Occipital lobe (tissue), 2 donors: ENCODE measurements around the gene MYH9. TPM values are rescaled to one million over a fixed set of nuclear protein-coding genes. Genes with fewer than 3 reads are reported as not detected.

Experiments
- DNase-seq: peaks from one replicate; lab custom pipeline; 2025; lab: John Stamatoyannopoulos, UW
- total RNA-seq: library from RNA; depleted of rRNA; stranded (reverse); fragments of >200 nt; gene quantifications from one replicate; pipeline ENCODE4 v1.2.3, GENCODE V29; 2014

MYH9 gene
- total RNA-seq, 1 donor from 2014 or later = 34.6 TPM

GRCh38 chr22:36332623-36333332 lies 55.0 kb downstream of the MYH9 start:
- DNase-seq = no peak

GRCh38 chr22:36331912-36332622 lies 55.7 kb downstream of the MYH9 start:
- no peak for DNase-seq

DNA sequence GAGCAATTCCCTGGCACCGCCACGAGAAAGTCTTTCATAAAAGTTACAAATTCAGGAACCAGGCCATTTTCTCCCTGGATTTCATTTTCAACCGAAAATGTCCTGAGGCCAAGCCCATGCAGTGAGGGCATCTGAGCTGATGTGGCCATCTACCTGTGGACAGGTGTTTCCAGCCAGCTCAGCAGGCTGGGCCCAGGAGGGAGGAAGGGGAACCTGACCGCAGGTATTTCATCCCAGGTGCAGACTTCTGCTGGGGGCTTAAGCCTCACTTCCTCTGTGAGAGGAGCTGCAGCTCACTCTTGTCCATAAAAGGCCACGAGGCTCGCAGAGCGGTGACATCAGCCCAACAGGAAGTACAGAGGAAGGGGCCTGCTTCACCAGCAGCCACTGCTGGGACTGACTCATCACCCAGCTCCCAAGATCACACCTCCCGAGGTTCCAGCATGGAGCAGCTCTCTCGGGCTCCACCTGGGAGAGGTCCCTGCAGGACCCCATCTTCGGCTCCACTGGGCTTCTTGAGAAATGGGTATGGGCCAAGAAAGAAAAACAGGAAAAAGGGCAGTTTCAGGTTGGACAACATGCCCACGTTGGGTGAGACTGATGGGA lies 56.4 kb downstream of the MYH9 start:
- DNase-seq = peak; percentile 40

- no peak for DNase-seq
Observed at GRCh38 chr22:36330655-36331305, 57.0 kb downstream of the MYH9 start.

GRCh38 chr22:36330127-36330526 lies 57.6 kb downstream of the MYH9 start:
- DNase-seq = no peak

- DNase-seq = peak; percentile 52
Observed at GRCh38 chr22:36329254-36330078, 58.3 kb downstream of the MYH9 start.

- DNase-seq = peak; percentile 38
Observed at GRCh38 chr22:36328635-36329253, 59.0 kb downstream of the MYH9 start.

DNA sequence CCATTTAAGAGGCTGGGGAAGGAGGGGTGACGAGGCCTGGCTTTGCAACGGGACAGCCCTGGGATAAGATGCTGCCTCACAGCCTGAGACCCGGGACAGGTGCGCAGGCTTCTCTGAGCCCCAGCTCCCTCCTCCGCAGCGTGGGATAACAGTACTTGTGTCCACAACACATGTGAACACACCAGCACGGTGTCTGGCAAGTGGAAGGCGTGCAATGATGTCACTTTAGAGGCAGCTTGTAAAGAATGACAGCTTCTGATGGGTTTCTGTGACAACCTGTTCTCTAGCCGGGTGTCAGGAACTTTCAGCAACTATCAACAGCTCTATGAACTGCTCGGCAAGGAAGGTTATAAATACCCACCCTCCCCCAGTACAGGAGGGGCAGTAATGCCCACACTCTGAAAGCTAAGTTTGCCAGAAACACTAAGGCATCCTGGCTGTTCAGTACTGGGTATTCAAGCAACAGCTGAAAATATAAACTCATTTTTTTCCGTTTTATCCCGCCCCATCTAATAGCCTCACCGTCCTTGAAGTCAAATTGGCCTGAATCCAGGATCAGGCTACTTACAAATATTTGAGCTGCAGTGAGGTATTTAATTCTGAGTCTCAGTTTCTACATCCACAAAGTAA lies 59.7 kb downstream of the MYH9 start:
- DNase-seq = peak; percentile 49

- no peak for DNase-seq
Observed at GRCh38 chr22:36326178-36327161, 61.3 kb downstream of the MYH9 start.

- DNase-seq = no peak
Observed at GRCh38 chr22:36325154-36326031, 62.4 kb downstream of the MYH9 start.

GRCh38 chr22:36324414-36324813 lies 63.4 kb downstream of the MYH9 start:
- DNase-seq = no peak

GRCh38 chr22:36323855-36324331 lies 63.9 kb downstream of the MYH9 start:
- DNase-seq = no peak

DNA sequence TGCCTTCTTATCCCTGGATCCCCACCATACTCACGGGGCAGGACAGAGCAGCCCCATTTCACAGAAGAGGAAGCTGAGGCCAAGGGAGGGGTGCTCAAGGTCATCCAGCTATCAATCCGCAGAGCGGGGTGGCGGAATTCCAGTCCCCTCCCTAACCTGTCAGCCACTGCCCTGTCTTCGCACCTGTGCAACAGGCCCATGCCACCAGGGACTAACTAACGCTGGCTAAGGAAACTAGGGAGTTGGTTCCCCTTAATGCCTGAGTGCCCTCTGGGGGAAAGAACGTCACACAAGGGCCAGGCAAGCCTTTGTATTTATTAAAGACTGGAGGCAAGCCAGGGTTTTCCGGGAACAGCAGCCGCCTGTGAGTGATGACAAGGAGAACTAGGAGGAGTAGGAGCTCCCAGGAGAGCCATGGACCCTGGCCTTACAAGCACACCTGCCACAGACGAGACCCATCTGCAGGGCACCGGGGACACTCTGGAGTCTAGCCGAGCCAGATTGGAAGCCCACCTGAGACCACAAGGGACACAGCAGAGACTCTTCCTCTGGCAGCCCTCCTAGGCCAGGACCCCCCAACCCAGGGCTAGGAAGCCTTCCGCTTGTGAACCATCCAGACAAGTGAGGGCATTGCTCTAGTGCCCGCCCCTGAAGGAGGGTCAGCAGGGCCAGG lies 64.4 kb downstream of the MYH9 start:
- no peak for DNase-seq

DNA sequence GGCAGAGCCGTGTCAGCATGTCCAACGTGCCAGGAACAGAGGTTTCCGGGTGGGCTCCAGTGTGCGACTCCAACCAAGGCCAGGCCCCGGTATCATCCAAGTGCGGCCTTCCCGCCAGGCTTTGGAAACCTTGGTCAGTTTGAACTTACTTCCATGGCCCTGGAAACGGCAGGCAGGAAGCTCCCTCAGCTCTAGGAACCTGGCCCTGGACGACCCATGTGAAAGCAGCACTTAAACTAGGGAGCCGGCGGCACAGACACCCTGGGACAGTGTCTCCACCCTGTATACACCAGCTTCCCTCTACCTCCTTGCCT lies 65.2 kb downstream of the MYH9 start:
- DNase-seq = no peak

GRCh38 chr22:36321797-36322601 lies 65.8 kb downstream of the MYH9 start:
- no peak for DNase-seq

DNA sequence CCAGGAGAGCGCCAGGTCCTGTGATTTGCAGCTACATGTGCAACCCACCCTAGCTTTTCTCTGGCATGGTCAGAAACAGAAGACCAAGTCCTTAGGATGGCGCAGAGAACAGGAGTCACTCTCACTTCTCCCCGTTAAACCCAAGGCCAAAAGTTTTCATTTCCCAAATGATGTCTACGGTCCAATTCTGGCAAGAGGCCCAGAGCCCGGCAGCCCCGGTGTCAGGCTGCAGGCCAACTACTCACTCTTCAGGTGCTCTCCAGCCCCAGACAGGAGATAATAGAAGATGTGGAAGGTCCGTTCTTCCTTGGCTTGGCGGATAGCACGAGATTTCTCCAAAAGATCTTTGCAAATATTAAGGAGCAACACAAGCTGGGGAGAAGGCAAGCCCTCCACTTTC lies 67.2 kb downstream of the MYH9 start:
- no peak for DNase-seq
